ENCODE results near the gene AGXT. TPM values are rescaled to one million over a fixed set of nuclear protein-coding genes. Genes with fewer than 3 reads are reported as not detected.

AGXT gene
- total and polyA plus RNA-seq, 7 experiments from 2014 or later = not detected

GRCh38 chr2:240822280-240822847, 46.3 kb upstream of the AGXT start:
- POLR2A ChIA-PET = no interaction called here
- Mint-ChIP-seq H3K4me3 (peak overlapping the region in 3 of 10 donors; percentile 12 to 65 (median 55)), H3K27me3 (peaks cover 64 to 72% (median 68%) of the 10 kb centered on the region in 5 donors), H3K4me1 (peaks cover 0 to 13% (median 9%) of the 10 kb centered on the region in 7 donors), H3K36me3 (peaks cover 0 to 5% (median 2%) of the 10 kb centered on the region in 5 donors), H3K27ac (no peak overlapping the region), H3K9me3 (peaks cover 0 to 7% (median 0%) of the 10 kb centered on the region in 11 donors)
- no peak overlapping the region for H3K27ac ChIP-seq (ENCODE audit: low read depth, low read length)
- CTCF ChIA-PET = no interaction called here
- DNase-seq = no peak
- H3K9me3 ChIP-seq (ENCODE audit: control insufficient read depth in 2 of 3, low read length in 3 of 3) = no peaks in the 10 kb centered on the region
- H3K36me3 ChIP-seq (ENCODE audit: control insufficient read depth in 2 of 3, insufficient read depth in 3 of 3, low read length in 3 of 3) = no peaks in the 10 kb centered on the region
- H3K27me3 ChIP-seq (ENCODE audit: control insufficient read depth in 2 of 2, insufficient read depth in 2 of 2, low read length in 2 of 2) = peaks cover 6 to 18% of the 10 kb centered on the region in 2 donors
- intact Hi-C loops (cut with micrococcal nuclease) = no loop called here
- peaks cover 0 to 4% of the 10 kb centered on the region in 2 donors for H3K4me1 ChIP-seq (ENCODE audit: control insufficient read depth in 2 of 2, insufficient read depth in 2 of 2, low read length in 2 of 2)
- no peak overlapping the region for H3K4me3 ChIP-seq (ENCODE audit: low read length)
- ATAC-seq = no peak

DNA sequence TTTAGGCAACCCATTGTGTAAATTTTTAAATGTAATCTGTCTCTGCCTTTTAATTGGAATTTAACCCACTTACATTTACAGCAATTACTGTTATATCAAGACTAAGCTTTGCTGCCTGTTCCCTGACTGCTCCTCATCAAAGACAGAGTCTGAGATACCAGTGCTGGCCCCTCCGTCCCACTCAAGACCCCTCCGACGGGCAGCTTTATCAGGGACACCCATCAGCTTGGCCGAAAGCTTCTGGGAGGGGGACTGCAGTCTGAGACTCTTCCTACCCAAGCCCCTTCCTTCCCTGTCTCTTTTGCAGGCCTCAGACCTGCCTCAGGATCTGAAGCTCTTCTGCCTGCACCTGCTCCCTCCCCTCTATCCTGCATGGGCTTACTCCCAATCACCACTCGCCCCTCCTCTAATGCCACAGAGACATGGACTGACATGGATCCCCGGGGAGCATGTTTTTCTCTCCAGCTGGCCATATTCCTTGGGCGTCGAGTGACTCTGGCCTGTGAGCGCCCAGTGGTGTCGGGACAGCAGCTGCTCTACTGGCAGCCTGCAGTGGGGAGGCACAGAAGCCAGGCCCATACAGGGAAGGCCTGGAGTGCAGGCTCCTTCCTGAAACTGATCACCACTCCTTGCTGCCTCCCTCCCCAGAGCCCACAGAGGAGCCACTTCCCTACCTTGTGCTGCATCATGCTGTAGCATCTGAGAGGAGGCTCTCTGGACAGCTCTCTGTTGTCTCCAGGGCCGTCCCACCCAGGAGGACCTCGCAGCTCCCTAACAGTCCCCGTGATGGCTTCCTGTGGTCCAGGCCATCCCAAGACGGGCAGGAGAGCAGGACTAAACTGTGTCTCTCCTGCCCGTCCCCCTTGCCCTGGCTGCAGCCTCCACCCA, 44.9 kb upstream of the AGXT start:
- Histone ChIP-seq H3K4me3 (ENCODE audit: low read length) (no peak overlapping the region), H3K36me3 (ENCODE audit: control insufficient read depth in 2 of 3, insufficient read depth in 3 of 3, low read length in 3 of 3) (no peaks in the 10 kb centered on the region), H3K4me1 (ENCODE audit: control insufficient read depth in 2 of 2, insufficient read depth in 2 of 2, low read length in 2 of 2) (peaks cover 0 to 4% of the 10 kb centered on the region in 2 donors), H3K9me3 (ENCODE audit: control insufficient read depth in 2 of 3, low read length in 3 of 3) (no peaks in the 10 kb centered on the region), H3K27me3 (ENCODE audit: control insufficient read depth in 2 of 2, insufficient read depth in 2 of 2, low read length in 2 of 2) (peaks cover 6 to 13% of the 10 kb centered on the region in 2 donors), H3K27ac (ENCODE audit: low read depth, low read length) (no peak overlapping the region)
- Mint-ChIP-seq H3K4me3 (no peak overlapping the region), H3K36me3 (peaks cover 0 to 5% (median 2%) of the 10 kb centered on the region in 5 donors), H3K9me3 (peaks cover 0 to 7% (median 0%) of the 10 kb centered on the region in 11 donors), H3K4me1 (peaks cover 0 to 13% (median 9%) of the 10 kb centered on the region in 7 donors), H3K27me3 (peaks cover 61 to 73% (median 69%) of the 10 kb centered on the region in 5 donors), H3K27ac (no peak overlapping the region)
- ATAC-seq (no peak), DNase-seq (no peak)
- CTCF ChIA-PET = interaction anchor here (1.5 kb wide), 1 partner anchor 17 kb away, joined by 4 read pairs; no protein-coding TSS in a partner anchor
- intact Hi-C loops (cut with micrococcal nuclease) = no loop called here
- POLR2A ChIA-PET = no interaction called here

DNA sequence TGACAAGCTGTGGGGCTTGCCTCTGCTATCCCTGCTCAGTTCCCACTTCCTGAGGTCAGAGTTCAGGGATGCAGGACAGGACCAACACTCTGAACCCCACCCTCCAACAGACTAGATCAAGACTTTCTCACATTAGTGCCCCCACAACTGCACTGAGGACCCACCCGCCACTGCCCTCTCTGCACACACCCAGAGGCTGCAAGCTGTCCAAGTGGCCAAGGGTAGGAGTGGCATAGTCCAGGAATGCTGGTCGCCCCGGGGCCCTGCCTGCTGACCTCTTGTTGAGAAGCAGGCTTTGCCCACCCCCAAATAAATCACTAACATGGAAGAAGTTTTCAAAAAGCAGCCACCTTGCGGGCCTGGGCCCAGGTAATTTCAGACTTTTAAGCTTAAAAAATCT, 43.1 kb upstream of the AGXT start:
- H3K9me3 ChIP-seq (ENCODE audit: control insufficient read depth in 2 of 3, low read length in 3 of 3) = no peaks in the 10 kb centered on the region
- H3K27ac Mint-ChIP-seq = no peak overlapping the region
- DNase-seq (no peak), ATAC-seq (no peak)
- POLR2A ChIA-PET = no interaction called here
- intact Hi-C loops (cut with micrococcal nuclease) = no loop called here
- H3K4me3 ChIP-seq (ENCODE audit: low read length) = no peak overlapping the region
- H3K27ac ChIP-seq (ENCODE audit: low read depth, low read length) = no peak overlapping the region
- H3K27me3 Mint-ChIP-seq = peaks cover 67 to 82% (median 79%) of the 10 kb centered on the region in 5 donors
- peaks cover 0 to 5% (median 2%) of the 10 kb centered on the region in 5 donors for H3K36me3 Mint-ChIP-seq
- no peak overlapping the region for H3K4me3 Mint-ChIP-seq
- peaks cover 0 to 4% of the 10 kb centered on the region in 2 donors for H3K4me1 ChIP-seq (ENCODE audit: control insufficient read depth in 2 of 2, insufficient read depth in 2 of 2, low read length in 2 of 2)
- no peaks in the 10 kb centered on the region for H3K36me3 ChIP-seq (ENCODE audit: control insufficient read depth in 2 of 3, insufficient read depth in 3 of 3, low read length in 3 of 3)
- peaks cover 0 to 7% (median 0%) of the 10 kb centered on the region in 11 donors for H3K9me3 Mint-ChIP-seq
- peaks cover 0 to 13% (median 9%) of the 10 kb centered on the region in 7 donors for H3K4me1 Mint-ChIP-seq
- CTCF ChIA-PET = interaction anchor here (0.7 kb wide), 1 partner anchor 28 kb away, joined by 4 read pairs; no protein-coding TSS in a partner anchor
- H3K27me3 ChIP-seq (ENCODE audit: control insufficient read depth in 2 of 2, insufficient read depth in 2 of 2, low read length in 2 of 2) = peaks cover 6 to 13% of the 10 kb centered on the region in 2 donors

DNA sequence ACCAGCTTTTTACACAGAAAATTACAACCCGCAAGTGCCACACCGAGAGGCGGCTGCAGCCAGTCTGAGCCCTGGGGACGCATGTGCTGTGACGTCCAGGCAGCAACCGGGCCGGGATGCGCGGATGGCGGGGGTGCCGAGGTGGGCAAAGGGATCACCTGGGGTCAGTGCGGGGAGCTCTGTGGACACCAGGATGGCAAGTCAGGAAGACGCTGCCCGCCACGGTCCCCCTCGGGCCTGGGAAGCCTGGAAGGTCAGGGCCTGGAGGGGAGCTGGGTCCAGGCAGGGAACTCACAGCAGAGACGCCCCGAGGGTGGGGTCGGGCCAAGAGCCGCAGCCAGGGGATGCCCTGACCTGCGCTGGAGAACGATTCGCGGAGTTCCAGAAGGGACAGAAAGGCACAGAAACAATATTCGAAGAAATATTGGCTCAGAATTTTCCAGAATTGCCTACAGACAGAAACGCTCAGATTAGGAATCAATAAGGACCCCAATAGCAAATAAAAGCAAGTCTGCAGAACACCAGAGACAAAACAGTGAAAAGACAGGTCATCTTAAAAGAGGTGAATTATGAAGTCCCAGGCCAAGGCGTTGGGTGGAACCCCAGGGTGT, 36.9 kb upstream of the AGXT start:
- Histone ChIP-seq H3K36me3 (ENCODE audit: control insufficient read depth in 2 of 3, insufficient read depth in 3 of 3, low read length in 3 of 3) (no peaks in the 10 kb centered on the region), H3K27me3 (ENCODE audit: control insufficient read depth in 2 of 2, insufficient read depth in 2 of 2, low read length in 2 of 2) (peaks cover 0 to 4% of the 10 kb centered on the region in 2 donors), H3K27ac (ENCODE audit: low read depth, low read length) (no peak overlapping the region), H3K4me1 (ENCODE audit: control insufficient read depth in 2 of 2, insufficient read depth in 2 of 2, low read length in 2 of 2) (peaks cover 11 to 14% of the 10 kb centered on the region in 2 donors), H3K4me3 (ENCODE audit: low read length) (peak overlapping the region; percentile 32), H3K9me3 (ENCODE audit: control insufficient read depth in 2 of 3, low read length in 3 of 3) (no peaks in the 10 kb centered on the region)
- peak in 3 of 9 donors; percentile 13 to 21 (median 14) for DNase-seq
- H3K9me3 Mint-ChIP-seq = no peaks in the 10 kb centered on the region
- peaks cover 10 to 31% (median 22%) of the 10 kb centered on the region in 5 donors for H3K27me3 Mint-ChIP-seq
- H3K4me3 Mint-ChIP-seq = peak overlapping the region; percentile 56 to 83 (median 71)
- H3K27ac Mint-ChIP-seq = peak overlapping the region in 3 of 9 donors; percentile 62 to 77 (median 71)
- CTCF ChIA-PET = interaction anchor here (0.8 kb wide), 1 partner anchor 680 kb away, joined by 4 read pairs; no protein-coding TSS in a partner anchor
- intact Hi-C loops (cut with micrococcal nuclease) = loop anchor here (1.0 to 10.0 kb wide), 19 partner anchors 208 to 1050 kb away; partner anchors contain the start of genes CAPN10 (in 2 of the 2), FARP2 (in 2 of the 2), GPC1 (in 2 of the 2) and ATG4B (in 1 of the 2)
- no peak for ATAC-seq
- H3K36me3 Mint-ChIP-seq = no peaks in the 10 kb centered on the region
- POLR2A ChIA-PET = interaction anchor here (0.8 kb wide), 1 partner anchor 13 kb away, joined by 3 read pairs; no protein-coding TSS in a partner anchor
- peaks cover 0 to 7% (median 0%) of the 10 kb centered on the region in 7 donors for H3K4me1 Mint-ChIP-seq

DNA sequence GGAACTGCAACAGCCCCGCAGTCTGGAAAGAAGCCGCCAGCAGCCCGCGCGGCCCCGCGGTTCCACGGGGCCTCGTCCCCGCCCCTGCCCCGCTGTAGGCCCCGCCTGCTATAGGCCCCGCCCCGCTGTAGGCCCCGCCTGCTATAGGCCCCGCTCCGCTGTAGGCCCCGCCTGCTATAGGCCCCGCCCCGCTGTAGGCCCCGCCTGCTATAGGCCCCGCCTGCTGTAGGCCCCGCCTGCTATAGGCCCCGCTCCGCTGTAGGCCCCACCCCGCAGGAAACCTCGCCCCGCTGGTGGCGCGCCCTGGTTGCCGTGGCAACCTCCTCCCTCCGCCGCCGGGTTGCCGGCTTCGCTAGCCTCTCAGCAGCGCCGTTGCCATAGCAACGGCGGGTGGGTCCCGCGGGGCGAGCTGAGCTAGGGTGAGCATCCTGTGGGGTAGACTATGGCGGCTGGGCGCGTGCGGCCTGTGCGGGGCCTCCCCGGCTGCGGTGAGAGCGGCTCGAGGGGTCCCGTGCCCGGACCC, 36.4 kb upstream of the AGXT start:
- POLR2A ChIA-PET = interaction anchor here (0.8 kb wide), 1 partner anchor 271 kb away, joined by 3 read pairs; no protein-coding TSS in a partner anchor
- Mint-ChIP-seq H3K9me3 (no peaks in the 10 kb centered on the region), H3K4me3 (peak overlapping the region in 8 of 10 donors; percentile 56 to 78 (median 71)), H3K27me3 (peaks cover 4 to 30% (median 19%) of the 10 kb centered on the region in 5 donors), H3K36me3 (no peaks in the 10 kb centered on the region), H3K27ac (peak overlapping the region in 4 of 9 donors; percentile 22 to 88 (median 74)), H3K4me1 (peaks cover 0 to 7% (median 0%) of the 10 kb centered on the region in 7 donors)
- CTCF ChIA-PET = interaction anchor here (0.8 to 1.5 kb wide), 2 partner anchors 318 to 680 kb away, joined by 3 to 4 read pairs; no protein-coding TSS in a partner anchor
- H3K27ac ChIP-seq (ENCODE audit: low read depth, low read length) = no peak overlapping the region
- H3K4me3 ChIP-seq (ENCODE audit: low read length) = peak overlapping the region; percentile 32
- no peaks in the 10 kb centered on the region for H3K36me3 ChIP-seq (ENCODE audit: control insufficient read depth in 2 of 3, insufficient read depth in 3 of 3, low read length in 3 of 3)
- ATAC-seq (peak; percentile 96), DNase-seq (peak; percentile 93 to 100 (median 99))
- H3K4me1 ChIP-seq (ENCODE audit: control insufficient read depth in 2 of 2, insufficient read depth in 2 of 2, low read length in 2 of 2) = peaks cover 11 to 14% of the 10 kb centered on the region in 2 donors
- no peaks in the 10 kb centered on the region for H3K27me3 ChIP-seq (ENCODE audit: control insufficient read depth in 2 of 2, insufficient read depth in 2 of 2, low read length in 2 of 2)
- H3K9me3 ChIP-seq (ENCODE audit: control insufficient read depth in 2 of 3, low read length in 3 of 3) = no peaks in the 10 kb centered on the region
- intact Hi-C loops (cut with micrococcal nuclease) = loop anchor here (1.0 to 10.0 kb wide), 19 partner anchors 209 to 1049 kb away; partner anchors contain the start of genes CAPN10 (in 2 of the 2), FARP2 (in 2 of the 2), GPC1 (in 2 of the 2) and ATG4B (in 1 of the 2)
